GM04503 (cell line): Measurements from ENCODE around the gene BRF1.

Experiments used
- DNase-seq: peaks from one replicate; pipeline ENCODE4 v3.0.0-alpha.2; 2012; ENCODE audit warnings: low read depth

Gene BRF1

GRCh38 chr14:105229099-105229655 is 71.6 kb downstream of the BRF1 start:
- no peak for DNase-seq

- DNase-seq = no peak
Measured at GRCh38 chr14:105228562-105228961, 72.2 kb downstream of the BRF1 start.

GRCh38 chr14:105227346-105227745 is 73.5 kb downstream of the BRF1 start:
- DNase-seq = no peak

DNA sequence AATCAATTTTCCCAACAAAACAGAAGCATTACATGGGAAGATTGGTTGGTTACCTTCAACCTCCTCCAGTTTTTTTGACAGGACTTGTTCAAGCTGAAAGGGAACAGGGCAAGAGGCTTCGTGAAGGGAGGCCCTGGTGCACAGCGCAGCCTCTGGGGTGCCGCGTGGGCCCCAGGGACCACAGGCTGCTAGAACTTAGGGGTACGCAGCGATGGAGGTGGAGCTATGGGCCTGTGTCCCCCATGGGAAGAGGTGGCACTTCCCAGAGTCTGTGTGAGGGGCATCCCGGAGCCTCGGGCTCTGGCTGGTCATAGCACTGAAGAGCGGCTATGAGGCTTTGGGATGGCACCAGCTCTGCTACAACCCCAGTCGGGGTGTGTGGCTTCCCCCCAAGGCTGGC is 74.6 kb downstream of the BRF1 start:
- no peak for DNase-seq

GRCh38 chr14:105224845-105225570 is 75.8 kb downstream of the BRF1 start:
- DNase-seq = no peak

- DNase-seq = no peak
Measured at GRCh38 chr14:105223770-105224544, 76.8 kb downstream of the BRF1 start.

DNA sequence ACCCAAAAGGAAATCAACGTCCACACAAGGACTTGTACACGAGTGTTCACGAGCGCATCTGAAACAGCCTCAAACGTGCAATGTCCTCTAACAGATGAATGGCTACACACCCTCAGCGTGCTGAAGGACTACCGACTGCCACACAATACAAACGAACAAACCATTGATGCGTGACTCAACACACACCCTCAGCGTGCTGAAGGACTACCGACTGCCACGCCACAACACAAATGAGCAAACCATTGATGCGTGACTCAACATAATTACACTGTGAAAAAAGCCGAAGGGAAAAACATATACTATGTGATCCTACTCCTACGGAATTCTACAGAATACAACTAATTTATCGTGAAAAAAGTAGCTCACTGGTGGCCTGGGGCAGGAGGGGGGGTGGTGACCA is 77.5 kb downstream of the BRF1 start:
- no peak for DNase-seq

DNA sequence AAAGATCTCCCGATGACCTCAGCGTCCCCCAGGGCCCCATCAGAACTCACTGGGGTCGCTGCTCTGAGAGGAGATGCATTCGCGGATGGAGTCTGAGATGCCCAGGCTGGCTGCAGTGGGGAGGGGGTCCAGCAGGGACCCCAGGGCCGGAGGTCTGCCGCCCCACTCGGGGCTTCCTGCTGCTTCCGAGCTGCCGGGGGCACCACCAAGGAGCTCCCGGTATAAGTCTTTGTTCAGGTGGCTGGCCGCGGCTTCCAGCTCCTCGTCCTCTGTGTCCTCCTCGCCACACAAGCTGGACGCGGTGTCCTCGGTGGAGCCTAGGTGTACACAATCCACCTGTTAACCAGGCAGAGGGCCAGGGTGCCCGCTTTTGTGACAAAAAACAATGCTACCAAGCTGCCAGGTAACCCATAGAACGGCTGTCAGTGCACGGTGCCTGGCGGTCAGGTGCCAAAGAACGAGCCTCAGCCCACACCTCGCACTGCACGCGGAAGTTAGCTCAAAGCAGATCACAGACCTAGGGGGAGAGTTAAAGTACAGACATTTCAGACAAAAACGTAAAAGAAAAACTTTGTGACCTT is 79.1 kb downstream of the BRF1 start:
- DNase-seq = no peak

GRCh38 chr14:105220699-105221597 is 79.9 kb downstream of the BRF1 start:
- DNase-seq = no peak

DNA sequence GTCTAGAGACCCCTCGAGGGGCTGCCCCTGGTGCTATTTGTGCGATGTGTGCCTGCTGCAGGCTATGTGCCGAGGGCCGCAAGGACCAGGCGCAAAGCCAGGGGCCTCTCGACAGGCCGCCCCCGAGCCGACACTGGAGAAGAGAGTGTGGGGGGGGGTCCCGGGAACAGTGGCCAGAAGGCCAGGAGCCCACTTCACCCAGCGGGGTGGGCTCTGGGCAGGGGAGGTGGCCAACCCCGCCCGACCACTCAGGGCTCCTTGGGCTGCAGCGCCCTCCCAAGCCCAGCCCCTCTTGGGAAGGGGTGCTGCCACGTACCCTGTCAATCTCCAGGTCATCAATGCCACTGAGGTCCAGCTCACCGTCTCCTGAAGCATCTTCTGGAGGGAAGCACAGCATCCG is 81.0 kb downstream of the BRF1 start:
- DNase-seq = no peak

DNA sequence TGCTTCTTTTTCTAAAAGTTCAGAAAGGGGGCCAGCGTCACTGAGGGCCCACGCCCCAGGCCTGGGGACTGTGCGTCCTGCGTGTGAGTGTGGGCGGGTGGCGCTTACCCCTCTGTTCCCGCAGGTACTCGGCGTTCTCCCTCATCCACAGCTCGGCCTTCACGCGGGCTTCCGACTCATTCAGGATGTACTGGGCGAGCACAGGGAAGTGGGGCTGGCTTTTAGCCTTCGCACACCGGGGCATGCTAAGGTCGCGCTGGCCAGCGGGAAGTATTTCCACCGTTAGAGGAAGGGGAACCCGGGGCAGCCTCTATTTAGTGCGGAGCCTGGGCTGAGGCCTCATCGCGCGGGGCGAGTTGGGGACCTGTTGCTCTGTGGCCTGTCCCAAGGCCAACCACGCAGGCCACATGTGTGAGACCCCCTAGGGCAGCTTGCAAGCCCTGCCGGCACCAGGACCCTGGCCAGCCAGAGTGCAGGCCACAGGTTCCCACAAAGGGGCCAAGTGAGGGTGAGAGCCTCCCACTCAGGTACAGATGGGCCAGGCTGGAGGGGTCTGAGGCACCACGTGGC is 81.7 kb downstream of the BRF1 start:
- DNase-seq = no peak

- DNase-seq = no peak
Measured at GRCh38 chr14:105218611-105219010, 82.2 kb downstream of the BRF1 start.

DNA sequence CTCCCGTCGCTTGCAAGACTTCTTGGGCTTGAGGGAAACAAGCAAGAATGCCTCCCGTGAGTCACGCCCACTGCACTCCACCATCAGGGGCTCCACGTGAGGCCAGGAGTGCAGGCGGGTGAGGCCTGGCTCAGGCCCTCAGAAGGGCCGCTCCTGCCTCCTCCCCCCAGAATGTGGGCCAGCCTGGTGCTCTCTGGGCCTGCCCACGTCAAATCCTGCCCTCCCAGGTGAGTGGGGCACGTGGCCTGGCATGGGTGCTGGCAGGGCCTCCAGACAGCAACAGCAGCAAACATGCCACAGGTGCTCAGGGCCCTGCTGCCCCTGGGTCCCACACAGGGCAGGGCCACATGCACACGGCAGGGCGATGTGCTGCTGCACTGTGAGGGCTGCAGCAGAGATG is 83.0 kb downstream of the BRF1 start:
- no peak for DNase-seq

- no peak for DNase-seq
Measured at GRCh38 chr14:105216490-105217247, 84.1 kb downstream of the BRF1 start.

DNA sequence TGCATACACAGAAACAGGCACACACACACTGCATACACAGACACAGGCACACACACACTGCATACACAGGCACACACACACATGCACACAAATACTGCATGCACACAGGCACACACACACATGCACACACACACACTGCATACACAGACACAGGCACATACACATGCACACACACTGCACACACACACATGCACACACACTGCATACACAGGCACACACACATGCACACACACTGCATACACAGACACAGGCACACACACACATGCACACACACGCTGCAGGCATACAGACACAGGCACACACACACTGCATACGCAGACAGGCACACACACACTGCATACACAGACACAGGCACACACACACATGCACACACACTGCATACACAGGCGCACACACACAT is 85.2 kb downstream of the BRF1 start:
- no peak for DNase-seq

DNA sequence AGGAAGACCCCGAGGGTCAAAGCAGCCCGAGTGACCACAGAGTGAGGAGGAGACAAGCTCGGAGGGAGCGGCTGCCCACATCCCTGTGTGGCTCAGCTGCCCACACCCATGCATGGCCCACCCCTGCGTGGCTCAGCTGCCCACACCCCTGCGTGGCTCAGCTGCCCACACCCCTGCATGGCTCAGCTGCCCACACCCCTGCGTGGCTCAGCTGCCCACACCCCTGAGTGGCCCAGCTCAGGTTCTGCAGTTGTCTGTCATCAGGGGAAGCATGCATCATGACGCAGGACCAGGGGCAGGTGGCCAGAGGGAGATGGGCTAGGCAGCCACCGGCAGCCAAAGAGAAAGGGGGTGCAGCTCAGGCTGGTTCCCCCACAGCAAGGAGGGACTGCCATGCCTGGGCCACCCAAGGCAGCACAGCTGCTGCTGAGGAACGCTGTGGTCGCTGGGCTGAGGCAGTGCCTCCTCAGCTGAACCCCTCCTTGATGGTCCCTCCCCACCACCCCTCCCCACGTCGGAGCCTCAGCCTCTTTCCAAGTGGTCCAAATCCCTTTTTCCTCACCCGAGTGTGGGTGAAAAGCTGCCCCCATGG is 86.4 kb downstream of the BRF1 start:
- no peak for DNase-seq

DNA sequence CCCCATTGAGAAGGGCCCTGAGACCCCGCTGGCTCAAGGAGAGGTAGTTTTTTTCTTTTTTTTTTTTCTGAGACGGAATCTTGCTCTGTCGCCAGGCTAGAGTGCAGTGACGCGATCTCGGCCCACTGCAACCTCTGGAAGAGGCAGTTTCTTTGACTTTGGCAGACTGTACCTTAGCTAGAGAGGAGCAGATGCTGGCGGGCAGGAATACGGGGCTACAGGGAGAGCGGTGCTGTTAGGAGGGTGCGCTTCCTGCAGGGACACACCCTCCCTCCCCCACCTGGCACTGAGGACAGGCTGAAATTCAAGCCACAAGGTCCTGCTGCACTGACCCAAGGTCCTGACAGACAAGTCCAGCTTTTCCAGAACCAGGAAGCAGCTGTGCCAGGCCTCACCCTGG is 87.4 kb downstream of the BRF1 start:
- no peak for DNase-seq

GRCh38 chr14:105212541-105213300 is 88.1 kb downstream of the BRF1 start:
- DNase-seq = no peak

- no peak for DNase-seq
Measured at GRCh38 chr14:105211758-105212089, 89.1 kb downstream of the BRF1 start.
